Suprapubic skin (tissue), 4 donors: ENCODE results near the gene CPEB2. TPM values are rescaled to one million over a fixed set of nuclear protein-coding genes. Genes with fewer than 3 reads are reported as not detected.

Experiments used
- DNase-seq, 2 donors: peaks; one replicate each; pipeline ENCODE4 v3.0.0-alpha.2; 2019; ENCODE audit warnings: low spot score in 2 of 2
- H3K27ac ChIP-seq: fragments of 200-600 bp; sonication (generic); one replicate; pipeline ENCODE4 v1.5.1; 2019
- H3K27me3 ChIP-seq: fragments of 200-600 bp; sonication (generic); one replicate; pipeline ENCODE4 v1.5.1; 2019
- H3K36me3 ChIP-seq: fragments of 200-600 bp; sonication (generic); one replicate; pipeline ENCODE4 v1.5.1; 2019
- H3K4me1 ChIP-seq: fragments of 200-600 bp; sonication (generic); one replicate; pipeline ENCODE4 v1.5.1; 2019
- H3K4me3 ChIP-seq: fragments of 200-600 bp; sonication (generic); one replicate; pipeline ENCODE4 v1.5.1; 2019; ENCODE audit warnings: mild to moderate bottlenecking
- H3K9me3 ChIP-seq: fragments of 200-600 bp; sonication (generic); one replicate; pipeline ENCODE4 v1.5.1; 2019
- CTCF ChIP-seq, 2 donors: fragments of 200-600 bp in 1 of 2; fragments of 450-650 bp in 1 of 2; sonication (generic) in 1 of 2; IDR thresholded peaks; one replicate each; pipeline ENCODE4 v1.5.1; 2016 to 2019; ENCODE audit warnings: antibody characterized with exemption in 2 of 2, mild to moderate bottlenecking in 1 of 2, moderate library complexity in 1 of 2
- EP300 ChIP-seq: sonication (generic); formaldehyde crosslinking; IDR thresholded peaks from one replicate; pipeline ENCODE4 v1.6.1; 2017; ENCODE audit warnings: antibody characterized with exemption
- POLR2A ChIP-seq, 2 donors: fragments of 450-650 bp; IDR thresholded peaks; one replicate each; pipeline ENCODE4 v1.6.1; 2017; ENCODE audit warnings: antibody characterized with exemption in 2 of 2, mild to moderate bottlenecking in 2 of 2, moderate library complexity in 2 of 2
- POLR2AphosphoS5 ChIP-seq, 3 donors: sonication (generic); formaldehyde crosslinking; IDR thresholded peaks; one replicate each; pipeline ENCODE4 v1.6.1; 2017; ENCODE audit warnings: antibody characterized with exemption in 3 of 3
- WGBS: methylation state at CpG from one replicate; pipeline ENCODE4 v1.1.5; 2018; 5-methylcytosine and 5-hydroxymethylcytosine counted together
- total RNA-seq, 4 donors: library from RNA; depleted of rRNA; stranded (reverse); fragments of >200 nt; gene quantifications; one replicate each; pipeline ENCODE4 v1.1.0, GENCODE V29; 2016

Gene CPEB2
- total RNA-seq, 4 donors from 2014 or later, result 43.6 to 70.1 (median 49.8) TPM

GRCh38 chr4:15060213-15060612, 57.9 kb downstream of the CPEB2 start:
- TF ChIP-seq CTCF (IDR thresholded peaks at IDR 0.05), result no peak
- no peak for TF ChIP-seq EP300
- no peak for TF ChIP-seq POLR2AphosphoS5 (IDR thresholded peaks at IDR 0.05)
- no peak for TF ChIP-seq POLR2A (IDR thresholded peaks at IDR 0.05)
- 92% methylated on average over 2 of the region's 2 CpGs for WGBS

GRCh38 chr4:15063341-15063740, 61.1 kb downstream of the CPEB2 start:
- Histone ChIP-seq H3K36me3 (peaks cover 76% of the 10 kb centered on the region), H3K4me3 (no peak overlapping the region), H3K27me3 (no peaks in the 10 kb centered on the region), H3K4me1 (peaks cover 13% of the 10 kb centered on the region), H3K9me3 (no peaks in the 10 kb centered on the region), H3K27ac (no peak overlapping the region)
- no peak for DNase-seq
- TF ChIP-seq EP300, result no peak
- no peak for TF ChIP-seq POLR2AphosphoS5 (IDR thresholded peaks at IDR 0.05)
- no peak for TF ChIP-seq POLR2A (IDR thresholded peaks at IDR 0.05)
- no peak for TF ChIP-seq CTCF (IDR thresholded peaks at IDR 0.05)
- WGBS, result 70% methylated on average over 6 of the region's 6 CpGs

More at GRCh38 chr4:15060213-15060612, 57.9 kb downstream of the CPEB2 start:
- Histone ChIP-seq H3K27ac (no peak overlapping the region), H3K27me3 (no peaks in the 10 kb centered on the region), H3K4me1 (peaks cover 13% of the 10 kb centered on the region), H3K4me3 (no peak overlapping the region), H3K9me3 (no peaks in the 10 kb centered on the region), H3K36me3 (peaks cover 73% of the 10 kb centered on the region)
- DNase-seq, result no peak

- WGBS, result 74% methylated on average over 5 of the region's 5 CpGs
- H3K9me3 ChIP-seq, result no peaks in the 10 kb centered on the region
- H3K36me3 ChIP-seq, result peaks cover 56% of the 10 kb centered on the region
- H3K4me3 ChIP-seq, result no peak overlapping the region
- DNase-seq, result no peak
- TF ChIP-seq EP300, result no peak
- no peak for TF ChIP-seq POLR2AphosphoS5 (IDR thresholded peaks at IDR 0.05)
- TF ChIP-seq POLR2A (IDR thresholded peaks at IDR 0.05), result no peak
- no peak for TF ChIP-seq CTCF (IDR thresholded peaks at IDR 0.05)
- peaks cover 13% of the 10 kb centered on the region for H3K4me1 ChIP-seq
- H3K27ac ChIP-seq, result no peak overlapping the region
- H3K27me3 ChIP-seq, result no peaks in the 10 kb centered on the region
Measured at GRCh38 chr4:15065516-15065915, 63.2 kb downstream of the CPEB2 start.

GRCh38 chr4:15066140-15066539, 63.9 kb downstream of the CPEB2 start:
- DNase-seq, result no peak
- H3K4me1 ChIP-seq, result peaks cover 13% of the 10 kb centered on the region
- peaks cover 50% of the 10 kb centered on the region for H3K36me3 ChIP-seq
- WGBS, result 98% methylated on average over 7 of the region's 7 CpGs
- H3K27ac ChIP-seq, result no peak overlapping the region
- no peaks in the 10 kb centered on the region for H3K27me3 ChIP-seq
- H3K9me3 ChIP-seq, result no peaks in the 10 kb centered on the region
- H3K4me3 ChIP-seq, result no peak overlapping the region
- TF ChIP-seq CTCF (IDR thresholded peaks at IDR 0.05), result no peak

GRCh38 chr4:15068298-15068697, 66.0 kb downstream of the CPEB2 start:
- peaks cover 29% of the 10 kb centered on the region for H3K36me3 ChIP-seq

More at GRCh38 chr4:15068298-15068697, 66.0 kb downstream of the CPEB2 start:
- Histone ChIP-seq H3K4me1 (peaks cover 9% of the 10 kb centered on the region), H3K27ac (no peak overlapping the region), H3K27me3 (no peaks in the 10 kb centered on the region), H3K4me3 (no peak overlapping the region), H3K9me3 (no peaks in the 10 kb centered on the region)
- TF ChIP-seq CTCF (IDR thresholded peaks at IDR 0.05), result no peak
- no peak for TF ChIP-seq EP300
- no peak for TF ChIP-seq POLR2AphosphoS5 (IDR thresholded peaks at IDR 0.05)
- no peak for TF ChIP-seq POLR2A (IDR thresholded peaks at IDR 0.05)
- DNase-seq, result no peak
- 97% methylated on average over 1 of the region's 1 CpG for WGBS
